SK-N-SH (cell line): Measurements from ENCODE around the gene TBC1D13. TPM values are rescaled to one million over a fixed set of nuclear protein-coding genes. Genes with fewer than 3 reads are reported as not detected.

ENCODE experiments used
- CTCF ChIA-PET: fragments of 300-600, 350-600 bp; formaldehyde crosslinking; extraction: SDS; loops from one replicate; lab custom pipeline; 2021; lab: Yijun Ruan, JAX
- POLR2A ChIA-PET: fragments of 350-600 bp; sonication (Branson Sonifier 250); formaldehyde crosslinking; extraction: SDS; loops from one replicate; lab custom pipeline; 2020; ENCODE audit warnings: antibody characterized with exemption, inconsistent platforms; lab: Yijun Ruan, JAX
- DNase-seq: peaks from one replicate; pipeline ENCODE4 v3.0.0; 2012
- H2AFZ ChIP-seq: fragments of 200-600 bp; sonication (generic); 2 replicates; pipeline ENCODE4 v1.8.1; 2016; ENCODE audit warnings: antibody characterized with exemption, mild to moderate bottlenecking, low read depth
- H3F3A ChIP-seq: fragments of 200-600 bp; sonication (generic); replicated peaks from 2 replicates; pipeline ENCODE3; 2016; ENCODE audit warnings: antibody characterized with exemption, mild to moderate bottlenecking; ENCODE audit not compliant: insufficient read depth
- H3K27ac ChIP-seq, 2 experiments: fragments of 200-500 bp in 1 of 2; fragments of 200-600 bp in 1 of 2; sonication (Bioruptor generic) in 1 of 2; sonication (generic), shearing (Covaris generic) in 1 of 2; 2 replicates each; pipeline versions ENCODE4 v1.5.1 to v1.6.1; 2014 to 2016; ENCODE audit warnings: low read depth in 2 of 2, inconsistent platforms in 1 of 2, low read length in 1 of 2, mild to moderate bottlenecking in 1 of 2, mixed read lengths in 1 of 2
- H3K27me3 ChIP-seq: fragments of 200-600 bp; sonication (generic), shearing (Covaris generic); 2 replicates; pipeline ENCODE4 v1.6.1; 2016; ENCODE audit warnings: mixed run types; ENCODE audit not compliant: insufficient read depth
- H3K36me3 ChIP-seq, 2 experiments: fragments of 200-500 bp in 1 of 2; fragments of 200-600 bp in 1 of 2; sonication (Bioruptor generic) in 1 of 2; sonication (generic) in 1 of 2; replicated peaks in 1 of 2; 2 replicates each; pipeline versions ENCODE3 to v1.5.1; 2014 to 2016; ENCODE audit warnings: low read length in 1 of 2, mild to moderate bottlenecking in 1 of 2; ENCODE audit not compliant: insufficient read depth in 2 of 2, control insufficient read depth in 1 of 2
- H3K4me1 ChIP-seq, 2 experiments: fragments of 200-500 bp in 1 of 2; fragments of 200-600 bp in 1 of 2; sonication (Bioruptor generic) in 1 of 2; sonication (generic), shearing (Covaris generic) in 1 of 2; 2 replicates each; pipeline versions ENCODE4 v1.5.1 to v1.6.1; 2014 to 2016; ENCODE audit warnings: low read depth in 1 of 2, low read length in 1 of 2, mixed run types in 1 of 2; ENCODE audit not compliant: insufficient read depth in 2 of 2, control insufficient read depth in 1 of 2
- H3K4me2 ChIP-seq: fragments of 200-600 bp; sonication (generic), shearing (Covaris generic); 2 replicates; pipeline ENCODE4 v1.6.1; 2017; ENCODE audit warnings: mixed run types
- H3K4me3 ChIP-seq, 2 experiments: fragments of 200-500 bp in 1 of 2; fragments of 200-600 bp in 1 of 2; sonication (Bioruptor generic) in 1 of 2; sonication (generic), shearing (Covaris generic) in 1 of 2; 2 replicates each; pipeline versions ENCODE4 v1.5.1 to v1.8.1; 2014 to 2016; ENCODE audit warnings: low read depth in 2 of 2, inconsistent platforms in 1 of 2, low read length in 1 of 2, mild to moderate bottlenecking in 1 of 2, mixed read lengths in 1 of 2, moderate library complexity in 1 of 2
- H3K79me2 ChIP-seq: fragments of 200-600 bp; sonication (generic); 2 replicates; pipeline ENCODE4 v1.8.1; 2017; ENCODE audit warnings: mild to moderate bottlenecking; ENCODE audit not compliant: insufficient read depth
- H3K9ac ChIP-seq: fragments of 200-600 bp; sonication (generic); 2 replicates; pipeline ENCODE4 v1.6.1; 2017; ENCODE audit warnings: mixed run types
- H3K9me2 ChIP-seq: fragments of 200-600 bp; sonication (generic); 2 replicates; pipeline ENCODE4 v1.6.1; 2017; ENCODE audit warnings: mixed run types
- H3K9me3 ChIP-seq: fragments of 200-600 bp; sonication (generic); 2 replicates; pipeline ENCODE4 v1.6.1; 2017; ENCODE audit warnings: mixed run types, mild to moderate bottlenecking, moderate library complexity
- H4K20me1 ChIP-seq: fragments of 200-600 bp; sonication (generic); 2 replicates; pipeline ENCODE4 v1.6.1; 2017; ENCODE audit warnings: mild to moderate bottlenecking, mixed run types; ENCODE audit not compliant: insufficient read depth
- CHD2 ChIP-seq: fragments of 150-350 bp; IDR thresholded peaks from 2 replicates; pipeline ENCODE4 v1.6.1; 2018; ENCODE audit warnings: low read length; ENCODE audit not compliant: partially characterized antibody
- CTCF ChIP-seq: fragments of 200-600 bp; sonication (generic); IDR thresholded peaks from 2 replicates; pipeline ENCODE4 v1.6.1; 2017; ENCODE audit warnings: antibody characterized with exemption, mild to moderate bottlenecking, moderate library complexity
- ELF1 ChIP-seq: IDR thresholded peaks from 2 replicates; pipeline ENCODE4 v1.4.0; 2012
- EP300 ChIP-seq, 2 experiments: IDR thresholded peaks; 2 replicates each; pipeline versions ENCODE4 v1.4.0 to v1.6.1; 2012; ENCODE audit warnings: borderline replicate concordance in 1 of 2, low read depth in 1 of 2, low read length in 1 of 2
- FOXJ3 ChIP-seq: sonication (generic); formaldehyde crosslinking; IDR thresholded peaks from 2 replicates; pipeline ENCODE4 v1.5.1; 2020; ENCODE audit warnings: mild to moderate bottlenecking, missing genetic modification reagents
- FOXM1 ChIP-seq: IDR thresholded peaks from 2 replicates; pipeline ENCODE4 v1.4.0; 2012; ENCODE audit warnings: low read depth, mild to moderate bottlenecking
- IRF3 ChIP-seq: fragments of 150-350 bp; IDR thresholded peaks from 2 replicates; pipeline ENCODE4 v1.6.1; 2016; ENCODE audit warnings: mild to moderate bottlenecking, low read depth, low read length
- JUND ChIP-seq: IDR thresholded peaks from 2 replicates; pipeline ENCODE4 v1.4.0; 2012
- MAX ChIP-seq: IDR thresholded peaks from 2 replicates; pipeline ENCODE4 v1.4.0; 2012; ENCODE audit warnings: low read depth
- RFX5 ChIP-seq: IDR thresholded peaks from 2 replicates; pipeline ENCODE4 v1.6.1; 2012; ENCODE audit warnings: mild to moderate bottlenecking, improper control_type of control experiment, low read length
- RXRA ChIP-seq: IDR thresholded peaks from 2 replicates; pipeline ENCODE4 v1.4.0; 2012; ENCODE audit warnings: low read depth, mild to moderate bottlenecking, borderline replicate concordance
- SIN3A ChIP-seq: IDR thresholded peaks from 2 replicates; pipeline ENCODE4 v1.6.1; 2012; ENCODE audit warnings: low read depth, mild to moderate bottlenecking, low read length, moderate library complexity, borderline replicate concordance
- USF2 ChIP-seq: fragments of 150-350 bp; IDR thresholded peaks from 2 replicates; pipeline ENCODE4 v1.6.1; 2017; ENCODE audit warnings: antibody characterized with exemption, low read length, low read depth, borderline replicate concordance
- WGBS: methylation state at CpG from one replicate; pipeline ENCODE4 v1.1.6; 2017; ENCODE audit warnings: low lambda C conversion rate; 5-methylcytosine and 5-hydroxymethylcytosine counted together
- polyA plus RNA-seq, 3 experiments: library from polyadenylated mRNA; depleted of rRNA; stranded (reverse); fragments of >200 nt; gene quantifications; 2 replicates each; pipeline ENCODE4 v1.2.3, GENCODE V29; 2012

Gene TBC1D13
- polyA plus RNA-seq, 1 of the 3 experiments (the other 2 are of a cell fraction), result 19.1 TPM

GRCh38 chr9:128835246-128836210 lies 48.5 kb downstream of the TBC1D13 start:
- H4K20me1 ChIP-seq, result no peaks in the 10 kb centered on the region
- H2AFZ ChIP-seq, result no peak overlapping the region
- DNase-seq, result no peak
- H3K9me2 ChIP-seq, result no peaks in the 10 kb centered on the region
- no peaks in the 10 kb centered on the region for H3F3A ChIP-seq
- no peaks in the 10 kb centered on the region for H3K27me3 ChIP-seq
- H3K27ac ChIP-seq, result no peak overlapping the region
- H3K79me2 ChIP-seq, result no peaks in the 10 kb centered on the region
- no peaks in the 10 kb centered on the region for H3K9me3 ChIP-seq
- ChIA-PET POLR2A (no interaction called here), CTCF (interaction anchor here (1.3 kb wide), 1 partner anchor 9 kb away, joined by 3 read pairs; no protein-coding TSS in a partner anchor)
- H3K4me2 ChIP-seq, result no peak overlapping the region
- H3K36me3 ChIP-seq, result no peaks in the 10 kb centered on the region
- TF ChIP-seq CTCF (no peak), ELF1 (no peak), EP300 (IDR thresholded peaks at IDR 0.05; ENCODE audit: borderline replicate concordance in 1 of 2, low read depth in 1 of 2, low read length in 1 of 2) (no peak), FOXM1 (no peak), RFX5 (no peak), RXRA (no peak), IRF3 (no peak), MAX (no peak), USF2 (no peak), FOXJ3 (CRISPR knock-in tag) (no peak), SIN3A (no peak), CHD2 (no peak), JUND (no peak)
- whole genome bisulfite sequencing, result 95% methylated on average over 22 of the region's 28 CpGs
- H3K4me3 ChIP-seq, result no peak overlapping the region
- H3K9ac ChIP-seq, result no peak overlapping the region
- no peaks in the 10 kb centered on the region for H3K4me1 ChIP-seq
